Parathyroid adenoma (tissue), 2 donors: ENCODE data around the gene CPNE4.

Experiments
- H2AFZ ChIP-seq: fragments of 300-600 bp; sonication (generic); one replicate; pipeline ENCODE4 v1.7.0; 2017; ENCODE audit warnings: antibody characterized with exemption, mild to moderate bottlenecking
- H3K27ac ChIP-seq: fragments of 300-600 bp; sonication (generic); one replicate; pipeline ENCODE4 v1.7.0; 2017
- H3K27me3 ChIP-seq: fragments of 300-600 bp; sonication (generic); one replicate; pipeline ENCODE4 v1.7.0; 2017; ENCODE audit warnings: low read length; ENCODE audit not compliant: control insufficient read depth, insufficient read depth
- H3K36me3 ChIP-seq: fragments of 300-600 bp; sonication (generic); one replicate; pipeline ENCODE4 v1.7.0; 2017; ENCODE audit warnings: low read length; ENCODE audit not compliant: control insufficient read depth, insufficient read depth
- H3K4me1 ChIP-seq: fragments of 300-600 bp; sonication (generic); one replicate; pipeline ENCODE4 v1.7.0; 2017; ENCODE audit warnings: control low read depth
- H3K4me2 ChIP-seq: fragments of 300-600 bp; sonication (generic); one replicate; pipeline ENCODE4 v1.7.0; 2017; ENCODE audit warnings: low read length
- H3K4me3 ChIP-seq: fragments of 300-600 bp; sonication (generic); one replicate; pipeline ENCODE4 v1.7.0; 2017; ENCODE audit warnings: low read depth, low read length
- H3K79me2 ChIP-seq: fragments of 300-600 bp; sonication (generic); one replicate; pipeline ENCODE4 v1.7.0; 2017; ENCODE audit warnings: control low read depth
- H3K9ac ChIP-seq: fragments of 300-600 bp; sonication (generic); one replicate; pipeline ENCODE4 v1.7.0; 2017; ENCODE audit warnings: mild to moderate bottlenecking
- H3K9me3 ChIP-seq: fragments of 300-600 bp; sonication (generic); one replicate; pipeline ENCODE4 v1.7.0; 2017; ENCODE audit warnings: low read length; ENCODE audit not compliant: control insufficient read depth
- TF ChIP-seq, protein P1 (sequence below): fragments of 300-600 bp; sonication (generic); IDR thresholded peaks from one replicate; pipeline ENCODE4 v1.7.0; 2017; ENCODE audit warnings: antibody characterized with exemption, mild to moderate bottlenecking
- donor health status: primary hyperparathyroidism.

The CPNE4 gene

GRCh38 chr3:131655070-131655690 lies 379.6 kb downstream of the CPNE4 start:
- Histone ChIP-seq H3K4me3 (no peak overlapping the region), H3K27ac (no peak overlapping the region), H3K27me3 (no peaks in the 10 kb centered on the region), H3K9ac (no peak overlapping the region), H3K9me3 (no peaks in the 10 kb centered on the region), H3K36me3 (no peaks in the 10 kb centered on the region), H3K79me2 (no peaks in the 10 kb centered on the region), H2AFZ (no peak overlapping the region), H3K4me2 (no peak overlapping the region), H3K4me1 (no peaks in the 10 kb centered on the region)
- TF ChIP-seq, protein P1, sequence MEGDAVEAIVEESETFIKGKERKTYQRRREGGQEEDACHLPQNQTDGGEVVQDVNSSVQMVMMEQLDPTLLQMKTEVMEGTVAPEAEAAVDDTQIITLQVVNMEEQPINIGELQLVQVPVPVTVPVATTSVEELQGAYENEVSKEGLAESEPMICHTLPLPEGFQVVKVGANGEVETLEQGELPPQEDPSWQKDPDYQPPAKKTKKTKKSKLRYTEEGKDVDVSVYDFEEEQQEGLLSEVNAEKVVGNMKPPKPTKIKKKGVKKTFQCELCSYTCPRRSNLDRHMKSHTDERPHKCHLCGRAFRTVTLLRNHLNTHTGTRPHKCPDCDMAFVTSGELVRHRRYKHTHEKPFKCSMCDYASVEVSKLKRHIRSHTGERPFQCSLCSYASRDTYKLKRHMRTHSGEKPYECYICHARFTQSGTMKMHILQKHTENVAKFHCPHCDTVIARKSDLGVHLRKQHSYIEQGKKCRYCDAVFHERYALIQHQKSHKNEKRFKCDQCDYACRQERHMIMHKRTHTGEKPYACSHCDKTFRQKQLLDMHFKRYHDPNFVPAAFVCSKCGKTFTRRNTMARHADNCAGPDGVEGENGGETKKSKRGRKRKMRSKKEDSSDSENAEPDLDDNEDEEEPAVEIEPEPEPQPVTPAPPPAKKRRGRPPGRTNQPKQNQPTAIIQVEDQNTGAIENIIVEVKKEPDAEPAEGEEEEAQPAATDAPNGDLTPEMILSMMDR = no peak

DNA sequence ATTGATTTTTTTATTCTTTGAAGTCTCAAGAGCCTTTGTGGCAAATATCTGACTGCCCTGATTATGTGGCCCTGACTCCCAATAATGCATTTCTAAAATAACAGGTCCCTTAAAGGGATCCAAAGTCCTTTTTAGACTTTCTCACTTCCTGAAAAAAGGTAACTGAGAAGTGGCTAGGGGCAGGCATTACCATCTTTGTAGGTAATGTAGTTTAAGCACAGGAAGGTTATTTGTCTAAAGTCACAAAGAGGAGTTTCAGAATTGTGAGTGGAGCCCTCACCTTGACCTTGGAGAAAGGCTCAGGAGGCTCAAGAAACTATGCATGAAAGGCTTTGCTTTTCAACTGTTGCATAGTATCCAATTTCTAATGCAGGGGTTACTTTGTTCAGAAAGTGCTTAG lies 389.2 kb downstream of the CPNE4 start:
- no peak overlapping the region for H3K4me2 ChIP-seq
- TF ChIP-seq, protein P1 = no peak
- no peaks in the 10 kb centered on the region for H3K9me3 ChIP-seq
- no peaks in the 10 kb centered on the region for H3K79me2 ChIP-seq
- H3K27me3 ChIP-seq = no peaks in the 10 kb centered on the region
- no peak overlapping the region for H3K27ac ChIP-seq
- H3K4me1 ChIP-seq = no peaks in the 10 kb centered on the region
- H3K36me3 ChIP-seq = no peaks in the 10 kb centered on the region
- H3K9ac ChIP-seq = no peak overlapping the region
- no peak overlapping the region for H3K4me3 ChIP-seq
- H2AFZ ChIP-seq = no peak overlapping the region

GRCh38 chr3:131636266-131636775 lies 398.5 kb downstream of the CPNE4 start:
- Histone ChIP-seq H3K9ac (no peak overlapping the region), H3K79me2 (no peaks in the 10 kb centered on the region), H3K9me3 (no peaks in the 10 kb centered on the region), H3K4me1 (no peaks in the 10 kb centered on the region), H3K36me3 (no peaks in the 10 kb centered on the region), H2AFZ (no peak overlapping the region), H3K27ac (no peak overlapping the region), H3K27me3 (no peaks in the 10 kb centered on the region), H3K4me2 (no peak overlapping the region), H3K4me3 (no peak overlapping the region)
- TF ChIP-seq, protein P1 = no peak

- H3K4me1 ChIP-seq = no peaks in the 10 kb centered on the region
- H2AFZ ChIP-seq = no peak overlapping the region
- H3K27ac ChIP-seq = no peak overlapping the region
- H3K4me3 ChIP-seq = no peak overlapping the region
- H3K79me2 ChIP-seq = no peaks in the 10 kb centered on the region
- H3K27me3 ChIP-seq = no peaks in the 10 kb centered on the region
- H3K36me3 ChIP-seq = no peaks in the 10 kb centered on the region
- TF ChIP-seq, protein P1 = no peak
- no peak overlapping the region for H3K9ac ChIP-seq
- H3K9me3 ChIP-seq = no peaks in the 10 kb centered on the region
- H3K4me2 ChIP-seq = no peak overlapping the region
Observed at GRCh38 chr3:131630807-131631206, 404.0 kb downstream of the CPNE4 start.

GRCh38 chr3:131630097-131630496 lies 404.7 kb downstream of the CPNE4 start:
- Histone ChIP-seq H3K27ac (no peak overlapping the region), H3K9me3 (no peaks in the 10 kb centered on the region), H3K4me1 (no peaks in the 10 kb centered on the region), H3K36me3 (no peaks in the 10 kb centered on the region), H2AFZ (no peak overlapping the region), H3K79me2 (no peaks in the 10 kb centered on the region), H3K9ac (no peak overlapping the region), H3K27me3 (no peaks in the 10 kb centered on the region), H3K4me2 (no peak overlapping the region), H3K4me3 (no peak overlapping the region)
- TF ChIP-seq, protein P1 = no peak
